ENCODE data around the gene BLACAT1.
"Not testable (repeated sequence)": the region's sequence is repeated elsewhere in the genome, so short reads cannot be mapped to it uniquely, and the experiment has no call there.

DNA sequence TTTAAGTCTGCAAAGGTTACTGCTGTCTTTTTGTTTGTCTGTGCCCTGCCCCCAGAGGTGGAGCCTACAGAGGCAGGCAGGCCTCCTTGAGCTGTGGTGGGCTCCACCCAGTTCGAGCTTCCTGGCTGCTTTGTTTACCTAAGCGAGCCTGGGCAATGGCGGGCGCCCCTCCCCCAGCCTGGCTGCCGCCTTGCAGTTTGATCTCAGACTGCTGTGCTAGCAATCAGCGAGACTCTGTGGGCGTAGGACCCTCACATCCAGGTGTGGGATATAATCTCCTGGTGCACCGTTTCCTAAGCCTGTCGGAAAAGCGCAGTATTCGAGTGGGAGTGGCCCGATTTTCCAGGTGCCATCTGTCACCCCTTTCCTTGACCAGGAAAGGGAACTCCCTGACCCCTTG lies 49.6 kb downstream of the BLACAT1 start:
- not testable (repeated sequence) for TF ChIP-seq CTCF, POLR2A (IDR thresholded peaks at IDR 0.05)

Measured in body of pancreas (tissue), 4 donors.